GM13977 (cell line): Measurements from ENCODE around the gene ERH.

ENCODE experiments used
- DNase-seq: peaks from one replicate; pipeline ENCODE4 v3.0.0; 2012; ENCODE audit warnings: low spot score
- CTCF ChIP-seq: IDR thresholded peaks from 2 replicates; pipeline ENCODE4 v1.5.1; 2012; ENCODE audit warnings: mild to moderate bottlenecking, control low read depth; ENCODE audit not compliant: insufficient read depth; ENCODE audit errors: extremely low read depth, missing control alignments
- in situ Hi-C: fragments of 300-500 bp; cut with MboI; formaldehyde crosslinking; loops from one replicate; pipeline ENCODE4 v1.12.0; 2022; ENCODE audit warnings: low sequenced_read_pairs, low pct_unique_long_range_greater_than_20kb, mixed read lengths, inconsistent platforms; ENCODE audit not compliant: unreplicated experiment

Gene ERH

GRCh38 chr14:69376439-69376838 lies 21.7 kb downstream of the ERH start:
- no peak for TF ChIP-seq CTCF
- DNase-seq, result no peak
- in situ Hi-C loops, result no loop called here

- TF ChIP-seq CTCF, result no peak
- in situ Hi-C loops, result no loop called here
- DNase-seq, result no peak
Measured at GRCh38 chr14:69375722-69376121, 22.4 kb downstream of the ERH start.

GRCh38 chr14:69375182-69375581 lies 22.9 kb downstream of the ERH start:
- no peak for TF ChIP-seq CTCF
- in situ Hi-C loops, result no loop called here

GRCh38 chr14:69374235-69374634 lies 23.9 kb downstream of the ERH start:
- no peak for TF ChIP-seq CTCF
- in situ Hi-C loops, result no loop called here
- no peak for DNase-seq

More at GRCh38 chr14:69375182-69375581, 22.9 kb downstream of the ERH start:
- DNase-seq, result no peak

- DNase-seq, result no peak
- no peak for TF ChIP-seq CTCF
- in situ Hi-C loops, result no loop called here
Measured at GRCh38 chr14:69373104-69373503, 25.0 kb downstream of the ERH start.

- TF ChIP-seq CTCF, result no peak
- in situ Hi-C loops, result no loop called here
- DNase-seq, result no peak
Measured at GRCh38 chr14:69372146-69372545, 26.0 kb downstream of the ERH start.

GRCh38 chr14:69370061-69370460 lies 28.0 kb downstream of the ERH start:
- in situ Hi-C loops, result no loop called here

More at GRCh38 chr14:69370061-69370460, 28.0 kb downstream of the ERH start:
- no peak for DNase-seq
- TF ChIP-seq CTCF, result no peak
